HG03135 (cell line): Measurements from ENCODE around the gene TSPAN3.
A peak's percentile ranks its signal among the peaks of the same experiment; 100 is the strongest.

Source experiments
- ATAC-seq: cut with Tn5 transposase; IDR thresholded peaks from one replicate; pipeline ENCODE4 v1.9.1; 2021; ENCODE audit warnings: mild to moderate bottlenecking, moderate library complexity; ENCODE audit not compliant: unreplicated experiment

Gene TSPAN3

DNA sequence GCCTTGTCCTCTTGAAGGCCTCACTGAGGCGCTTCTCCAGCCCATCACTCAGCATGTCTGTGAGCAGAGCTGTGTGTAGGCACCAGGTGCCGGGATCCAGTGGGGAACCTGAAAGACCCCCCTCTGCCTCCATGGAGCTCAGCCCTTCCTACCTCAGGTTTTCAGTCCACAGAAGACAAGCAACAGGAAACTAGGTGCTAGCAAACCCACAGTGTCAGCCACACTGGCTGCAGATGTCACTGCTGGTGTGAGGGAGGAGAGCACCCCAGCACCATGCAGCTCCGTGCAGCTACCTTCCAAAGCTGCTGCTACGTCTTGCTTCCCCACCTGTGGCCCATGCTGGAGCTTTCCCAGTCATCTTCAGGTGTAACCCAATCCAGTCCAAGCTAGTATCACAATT is 58.0 kb downstream of the TSPAN3 start:
- ATAC-seq, result no peak

DNA sequence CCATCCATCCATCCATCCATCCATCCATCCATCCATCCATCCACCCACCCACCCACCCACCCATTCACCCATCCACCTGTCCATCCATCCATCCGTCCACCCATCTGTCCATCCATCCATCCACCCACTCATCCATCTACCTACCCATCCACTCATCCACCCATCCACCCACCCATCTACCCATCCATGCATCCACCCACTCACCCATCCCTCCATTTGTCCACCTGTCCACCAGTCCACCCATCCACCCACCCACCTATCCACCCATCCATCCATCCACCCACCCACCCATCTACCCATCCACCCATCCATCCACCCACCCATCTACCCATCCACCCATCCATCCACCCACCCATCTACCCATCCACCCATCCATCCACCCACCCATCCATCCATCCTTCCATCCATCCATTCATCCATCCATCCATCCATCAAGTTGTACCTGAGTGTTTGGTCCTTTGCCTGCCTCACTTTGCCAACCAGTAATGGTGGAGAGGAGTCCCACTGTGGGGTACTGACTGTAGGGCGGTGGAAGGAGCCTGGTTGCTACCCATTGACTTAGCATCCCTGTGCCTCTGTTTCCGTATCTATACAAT is 58.7 kb downstream of the TSPAN3 start:
- ATAC-seq, result no peak

DNA sequence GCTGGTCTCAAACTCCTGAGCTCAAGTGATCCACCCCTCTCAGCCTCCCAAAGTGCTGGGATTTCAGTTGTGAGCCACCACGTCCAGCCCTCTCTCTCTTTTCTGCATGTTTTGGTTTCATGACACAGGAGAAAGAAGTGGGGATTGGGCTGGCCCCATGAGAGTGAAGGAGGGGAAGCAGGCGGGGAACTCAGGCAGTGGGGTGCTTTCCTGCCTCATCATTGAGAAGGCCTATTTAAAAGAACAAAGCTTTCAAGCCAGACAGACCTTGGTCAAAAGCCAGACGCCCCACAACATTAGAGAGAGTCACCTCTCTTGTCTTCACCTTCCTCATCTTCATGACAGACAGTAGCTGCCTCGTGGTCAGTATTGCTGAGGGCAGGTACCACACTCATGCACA is 60.1 kb downstream of the TSPAN3 start:
- ATAC-seq, result no peak

DNA sequence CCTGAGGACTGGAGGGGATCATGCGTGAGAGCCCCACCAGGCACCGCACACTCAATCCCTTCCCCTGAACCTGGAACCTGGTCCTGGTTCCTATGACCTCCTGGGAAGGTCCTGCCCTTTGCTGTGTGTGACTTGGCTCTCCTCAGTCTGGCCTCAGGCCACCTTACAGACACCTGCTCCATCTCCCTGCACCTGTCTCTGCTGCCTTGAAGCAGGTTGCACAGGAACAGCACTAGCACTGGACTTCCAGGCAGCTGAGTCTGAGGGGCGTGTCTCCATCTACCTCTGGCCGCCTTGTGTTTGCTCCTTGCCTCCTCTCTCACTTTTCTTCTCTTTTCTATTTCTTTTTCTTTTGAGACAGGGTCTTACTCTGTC is 60.6 kb downstream of the TSPAN3 start:
- ATAC-seq, result no peak

DNA sequence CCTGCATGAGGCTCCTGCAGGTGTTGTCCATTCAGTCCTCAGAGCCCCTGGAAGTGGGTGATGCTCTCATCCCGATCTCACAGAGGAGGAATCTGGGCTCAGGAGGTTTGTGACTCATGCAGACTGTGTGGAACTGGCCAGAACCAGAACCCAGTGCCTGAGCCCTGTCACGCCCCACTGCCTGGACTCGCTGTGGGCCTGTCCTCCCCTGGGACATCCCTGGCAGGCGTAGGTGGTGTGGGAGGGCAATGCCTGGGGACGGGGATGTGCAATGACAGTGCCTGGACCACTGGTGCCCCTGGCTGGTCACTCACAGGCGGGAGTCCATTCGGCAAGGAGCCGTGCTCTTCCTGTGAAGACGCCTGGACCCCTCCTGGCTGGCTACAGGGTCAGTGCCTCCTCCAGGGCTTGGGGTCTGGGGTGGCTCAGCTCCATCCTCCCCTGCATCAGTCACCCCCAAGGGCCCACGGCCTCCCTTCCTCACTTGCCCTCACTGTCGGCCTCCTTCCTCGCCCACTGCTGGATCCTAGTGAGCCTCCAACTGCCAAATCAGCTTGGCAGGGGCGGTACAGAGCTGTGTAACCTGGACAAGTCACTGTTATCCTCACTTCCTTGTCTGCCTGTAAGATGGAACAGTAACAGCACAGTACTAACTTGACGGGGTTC is 61.1 kb downstream of the TSPAN3 start:
- ATAC-seq, result no peak

DNA sequence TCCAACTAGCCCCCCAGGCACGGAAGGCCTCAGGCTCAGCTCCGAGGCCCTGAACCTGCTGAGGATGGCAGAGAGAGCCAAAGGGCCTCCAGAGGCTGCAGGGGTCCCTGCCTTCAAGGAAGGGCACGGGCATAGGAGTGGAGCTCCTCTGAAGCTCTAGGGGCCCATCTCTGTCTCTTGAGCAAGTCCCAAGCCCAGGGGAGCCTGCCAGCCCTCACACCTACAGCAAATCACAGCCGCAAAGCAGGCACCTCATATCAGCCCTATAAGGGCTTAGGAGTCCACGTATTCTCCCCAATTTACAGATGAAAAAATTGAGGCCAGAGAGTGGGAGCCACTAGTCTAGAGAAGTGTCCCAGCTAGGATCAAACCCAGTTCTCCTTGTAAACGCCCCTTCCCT is 61.7 kb downstream of the TSPAN3 start:
- ATAC-seq, result no peak

DNA sequence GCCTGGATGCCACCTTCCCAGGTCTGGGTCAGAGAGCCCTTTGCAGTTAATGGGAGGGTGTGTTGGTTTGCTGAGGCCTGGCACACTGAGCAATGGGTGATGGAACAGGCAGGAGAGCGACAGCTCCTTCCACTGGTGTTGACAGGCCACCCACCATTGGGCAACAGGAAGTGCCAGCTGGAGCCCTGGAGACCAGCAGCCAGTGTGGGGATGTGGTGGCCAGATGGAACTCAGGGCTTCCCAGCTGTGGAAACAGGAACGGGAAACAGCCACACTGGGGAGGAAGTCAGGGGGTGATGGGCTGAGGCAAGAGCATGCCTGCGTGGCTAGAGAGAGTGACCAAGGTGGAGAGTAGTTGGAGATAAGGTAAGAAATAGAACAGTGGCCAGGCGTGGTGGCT is 66.7 kb downstream of the TSPAN3 start:
- no peak for ATAC-seq

DNA sequence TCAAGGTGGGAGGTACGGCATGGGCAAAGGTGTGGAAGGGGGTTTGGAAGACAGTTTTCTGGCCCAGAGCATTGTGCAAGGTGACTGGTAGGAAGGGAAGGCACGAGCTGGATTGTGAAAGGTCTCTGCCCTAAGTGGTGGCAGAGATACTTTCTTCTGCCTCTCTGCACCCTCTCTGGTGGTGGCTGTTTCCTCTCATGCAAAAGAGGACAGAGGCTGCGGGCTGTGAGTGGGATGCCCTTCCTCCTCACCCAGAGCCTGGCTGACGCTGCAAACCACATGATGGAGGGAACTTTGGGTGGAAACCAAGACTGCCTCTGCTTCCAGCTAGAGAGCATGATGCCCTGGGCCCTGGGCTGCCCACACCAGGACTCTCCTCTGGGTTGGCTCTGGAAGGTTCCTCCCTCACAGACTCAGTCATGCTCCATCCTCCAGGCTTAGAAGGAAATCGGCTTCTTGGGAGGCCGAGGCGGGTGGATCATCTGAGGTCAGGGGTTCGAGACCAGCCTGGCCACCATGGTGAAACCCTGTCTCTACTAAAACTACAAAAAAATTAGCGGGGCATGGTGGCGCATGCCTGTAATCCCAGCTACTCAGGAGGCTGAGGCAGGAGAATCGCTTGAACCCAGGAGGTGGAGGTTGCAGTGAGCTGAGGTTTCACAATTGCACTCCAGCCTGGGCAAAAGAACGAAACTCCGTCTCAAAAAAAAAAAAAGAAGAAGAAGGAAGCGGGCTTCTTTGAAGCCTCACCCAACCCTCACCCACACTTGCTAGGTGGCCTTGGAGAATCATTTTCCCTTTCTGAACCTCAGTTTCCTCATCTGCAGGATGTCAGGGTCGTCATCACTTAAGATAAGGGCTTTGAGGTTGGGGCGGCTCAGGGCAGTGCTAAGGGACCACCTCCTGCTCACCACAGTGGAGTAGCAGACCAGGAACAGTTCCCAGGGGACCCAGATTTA is 67.7 kb downstream of the TSPAN3 start:
- ATAC-seq, result peak; percentile 55

DNA sequence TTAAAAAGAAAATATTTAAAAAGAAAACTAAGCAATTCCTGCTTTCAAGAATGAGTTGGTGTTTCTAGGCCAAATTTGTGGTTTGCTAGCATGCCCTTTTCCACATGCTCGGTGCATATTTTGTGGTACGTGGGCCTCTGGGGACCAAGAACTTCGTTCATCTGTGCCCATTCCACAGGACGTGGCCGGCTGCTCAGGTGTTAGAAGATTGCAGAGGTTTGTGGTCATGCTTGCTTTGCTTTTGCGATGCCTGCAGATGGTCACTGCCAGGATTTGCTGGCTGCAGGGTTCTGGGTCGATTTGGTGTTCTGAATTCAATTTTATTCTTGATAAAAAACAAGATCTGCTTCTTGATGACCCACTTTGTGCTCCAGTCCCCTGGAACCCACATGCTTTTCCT is 68.5 kb downstream of the TSPAN3 start:
- no peak for ATAC-seq

DNA sequence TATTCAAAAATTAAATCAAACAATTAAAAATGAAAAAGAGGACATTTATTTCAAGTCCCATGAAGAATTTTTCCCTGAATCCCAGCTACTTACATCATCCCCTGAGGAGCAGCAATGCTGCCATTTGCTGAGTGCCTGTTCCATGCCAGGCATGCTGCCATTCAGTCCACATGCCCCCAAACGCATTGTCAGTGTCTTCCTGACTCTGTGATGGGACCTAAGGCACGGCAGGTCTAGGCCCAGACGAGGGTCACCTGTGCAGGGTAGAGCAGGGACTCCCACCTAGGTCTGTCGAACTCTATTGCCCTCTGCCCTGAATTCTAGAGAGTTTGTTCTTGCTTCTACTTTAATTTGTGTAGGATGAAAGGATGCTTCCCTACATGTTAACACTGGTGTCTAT is 68.9 kb downstream of the TSPAN3 start:
- no peak for ATAC-seq

DNA sequence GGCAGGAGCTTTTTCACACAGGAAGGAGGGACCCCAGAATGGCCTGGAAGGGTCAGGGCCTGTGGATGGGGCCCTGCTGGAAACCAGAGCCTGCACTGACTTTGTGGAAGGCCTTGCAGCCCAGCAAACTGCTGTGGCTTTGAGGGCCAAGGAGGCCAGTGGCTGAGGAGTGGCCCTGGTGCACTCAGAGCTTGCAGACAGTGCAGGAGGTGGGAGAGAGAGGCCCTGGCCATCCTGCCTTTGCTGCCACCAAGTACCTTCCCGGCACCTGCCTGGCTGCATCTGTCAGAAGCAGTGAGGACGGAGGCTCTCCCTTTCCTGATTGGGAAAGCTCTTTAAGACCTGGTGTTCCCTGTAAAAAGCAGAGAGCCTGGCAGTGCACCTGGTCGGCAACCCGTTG is 69.6 kb downstream of the TSPAN3 start:
- no peak for ATAC-seq

DNA sequence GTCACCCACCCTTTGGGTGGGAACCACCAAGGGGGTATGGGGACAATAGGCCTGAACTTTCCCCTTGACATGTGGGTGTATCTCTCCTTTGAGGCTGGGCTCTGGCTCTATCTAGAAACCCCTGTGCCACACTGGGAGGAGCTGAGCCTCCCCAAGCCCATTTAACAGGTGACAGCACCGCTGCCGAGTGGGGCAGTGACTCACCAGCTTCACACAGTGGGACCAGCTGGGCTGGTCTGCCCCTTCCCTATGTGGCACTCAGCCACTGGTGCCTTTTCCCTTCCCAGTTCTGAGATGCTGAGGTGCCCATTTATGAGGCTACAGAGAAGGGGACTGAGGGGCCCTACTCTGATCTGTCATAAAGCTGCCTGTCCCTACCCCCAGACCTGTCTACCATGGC is 70.9 kb downstream of the TSPAN3 start:
- no peak for ATAC-seq

DNA sequence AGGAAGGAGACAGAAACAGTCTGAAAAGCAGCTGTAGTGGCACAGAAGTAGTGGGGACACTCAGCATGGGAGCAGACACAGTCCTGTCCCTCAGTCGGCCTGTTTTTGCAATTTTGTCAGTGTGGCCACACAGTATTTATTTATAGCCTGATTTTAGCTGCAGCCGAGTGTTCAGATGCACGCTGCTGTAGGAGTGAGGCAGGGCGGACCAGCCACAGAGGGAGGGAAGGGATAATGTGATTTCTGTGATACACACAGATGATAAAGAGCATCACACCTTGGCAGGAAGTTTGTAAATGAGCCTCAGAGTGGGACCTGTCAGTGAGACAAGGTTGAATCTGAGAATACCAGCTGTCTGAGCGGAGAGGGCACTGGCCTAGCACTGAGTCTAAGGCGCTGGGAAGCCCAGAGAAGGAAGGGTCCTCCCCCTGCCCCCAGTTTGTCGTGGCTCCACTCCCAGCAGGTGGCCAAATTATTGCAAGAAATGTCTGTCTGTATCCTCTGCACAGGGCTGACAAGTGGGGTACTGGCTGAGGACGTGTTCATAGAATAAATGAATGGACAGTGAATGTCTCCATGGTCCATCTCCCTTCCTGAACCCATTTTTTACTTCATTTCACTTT is 72.1 kb downstream of the TSPAN3 start:
- no peak for ATAC-seq

DNA sequence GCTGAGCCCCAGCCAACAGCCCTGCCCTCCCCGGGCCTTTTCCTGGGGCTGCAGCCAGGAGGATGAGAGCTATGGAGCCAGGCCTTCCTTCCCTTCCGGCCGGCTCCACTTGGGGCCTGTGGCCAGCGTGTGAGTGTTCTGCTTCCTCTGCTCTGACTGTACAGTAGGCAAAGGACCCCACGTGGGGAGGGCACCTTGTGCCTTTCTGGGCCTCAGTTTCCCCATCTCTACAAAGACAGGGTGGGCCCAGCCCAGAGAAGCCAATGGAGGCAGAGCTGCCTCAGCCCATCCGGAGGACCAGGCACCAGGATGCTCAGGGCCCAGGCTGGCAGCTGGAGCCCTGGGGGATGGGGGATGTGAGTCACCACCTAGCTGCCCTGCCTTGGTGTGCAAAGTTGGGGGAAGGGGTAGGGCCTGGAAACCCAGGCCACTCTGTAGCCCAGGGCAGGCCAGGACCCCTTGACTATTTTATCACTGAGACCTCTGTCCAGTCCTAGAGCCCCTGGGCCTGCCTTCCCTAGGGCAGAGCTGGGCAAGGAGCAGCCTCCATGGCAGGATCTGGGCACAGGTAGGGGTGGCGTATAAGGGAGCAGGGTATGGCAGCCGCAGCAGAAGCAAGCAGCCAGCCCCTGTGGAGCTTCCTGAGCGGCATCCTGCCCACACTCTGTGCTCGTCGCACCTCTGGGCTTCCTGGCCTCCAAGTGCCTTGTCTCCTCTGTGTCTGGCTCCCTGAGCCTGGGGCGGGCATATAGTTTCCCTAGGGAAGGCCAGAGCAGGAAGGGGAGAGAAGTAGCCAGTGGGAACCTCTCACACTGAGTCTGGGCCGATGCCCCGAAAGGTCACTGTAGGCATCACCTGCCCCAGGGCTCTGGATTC is 74.1 kb downstream of the TSPAN3 start:
- no peak for ATAC-seq

DNA sequence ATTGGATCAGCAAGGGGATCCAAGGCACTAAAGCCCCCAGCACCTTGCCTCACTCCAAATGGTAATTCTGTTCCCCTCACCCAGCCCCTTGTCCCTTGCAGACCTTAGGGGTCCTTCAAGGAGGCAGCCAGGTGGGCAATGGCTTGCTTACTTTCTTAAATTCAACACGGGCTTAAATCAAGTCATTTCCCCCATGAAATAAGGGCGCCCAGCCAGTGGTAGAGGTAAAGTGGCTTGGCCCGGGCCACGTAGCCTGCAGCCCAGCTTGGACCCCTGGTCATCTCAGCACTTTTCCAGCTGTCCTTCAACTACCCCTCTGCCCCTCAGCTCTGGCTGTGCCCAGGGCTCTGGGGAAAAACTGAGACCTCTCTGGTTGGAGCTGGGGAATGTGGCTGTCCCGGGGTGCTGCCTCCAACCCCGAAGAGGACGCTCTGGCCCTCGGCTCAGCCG is 74.8 kb downstream of the TSPAN3 start:
- ATAC-seq, result no peak

DNA sequence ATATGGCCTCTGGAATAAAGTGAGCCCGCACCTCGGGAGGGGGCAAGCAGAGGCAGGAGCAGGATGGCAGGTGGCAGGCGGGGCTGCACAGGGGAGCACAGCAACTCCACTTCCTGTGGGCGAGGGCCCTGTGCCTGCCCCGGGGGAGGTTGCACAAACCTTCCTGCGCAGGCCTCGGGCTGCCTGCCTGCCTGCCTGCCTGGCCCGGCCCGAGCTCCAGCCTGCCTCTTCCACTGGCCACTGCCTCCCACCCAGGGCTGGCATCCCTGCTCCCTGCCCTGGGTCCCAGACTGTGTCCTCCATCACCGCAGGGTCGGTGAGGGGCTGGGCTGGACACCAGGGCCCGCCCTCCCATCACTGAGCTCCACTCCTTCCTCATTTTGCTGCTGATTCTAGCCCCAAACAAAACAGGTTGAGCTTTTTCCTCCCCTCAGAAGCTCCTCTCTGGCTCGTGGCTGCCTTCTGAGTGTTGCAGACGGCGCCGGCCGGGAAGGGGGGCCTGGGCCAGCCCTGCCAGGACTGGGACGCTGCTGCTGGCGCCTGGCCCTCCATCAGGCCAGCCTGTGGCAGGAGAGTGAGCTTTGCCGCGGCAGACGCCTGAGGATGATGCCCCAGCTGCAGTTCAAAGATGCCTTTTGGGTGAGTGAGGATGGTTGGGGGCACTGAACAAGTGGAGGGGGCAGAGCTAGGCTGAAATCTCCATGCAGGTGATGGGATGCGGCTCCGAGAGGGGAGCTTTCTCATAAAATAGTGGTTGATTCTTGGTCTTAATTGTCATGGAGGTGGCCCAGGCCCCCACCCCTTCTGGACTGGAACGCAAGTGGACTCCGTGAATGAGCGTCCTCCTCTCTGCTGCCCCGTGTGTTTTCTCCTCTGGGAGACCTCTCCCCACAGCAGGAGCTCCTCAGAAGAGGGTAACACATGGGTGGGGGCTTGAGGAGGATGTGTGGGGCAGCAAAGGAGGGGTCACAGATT is 75.7 kb downstream of the TSPAN3 start, which contains the start of gene PSTPIP1:
Gene PSTPIP1 (plus strand): TSS at position 156 of the 975 bp plus-strand sequence. CDS start 448 bp downstream, at position 604.
- no peak for ATAC-seq

DNA sequence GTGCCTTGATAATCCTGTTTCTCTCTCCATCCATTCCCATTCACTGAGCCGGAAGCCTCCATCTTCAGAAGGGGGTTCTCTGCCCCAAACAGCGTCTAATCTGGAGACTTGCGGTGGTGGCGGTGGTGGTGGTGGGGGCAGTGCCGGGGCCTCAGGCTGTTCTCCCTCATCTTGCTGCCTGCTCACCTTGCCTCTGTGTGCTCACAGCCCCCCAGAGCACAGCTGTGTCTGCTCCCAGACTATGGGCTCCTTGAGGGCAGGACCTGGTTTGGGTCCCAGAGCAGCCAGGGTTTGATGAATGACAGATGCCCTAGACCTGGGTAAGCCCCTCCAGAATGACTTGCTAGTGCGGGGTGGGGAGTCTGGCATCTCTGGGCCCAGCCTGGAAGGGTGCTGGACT is 76.4 kb downstream of the TSPAN3 start:
- ATAC-seq, result no peak

DNA sequence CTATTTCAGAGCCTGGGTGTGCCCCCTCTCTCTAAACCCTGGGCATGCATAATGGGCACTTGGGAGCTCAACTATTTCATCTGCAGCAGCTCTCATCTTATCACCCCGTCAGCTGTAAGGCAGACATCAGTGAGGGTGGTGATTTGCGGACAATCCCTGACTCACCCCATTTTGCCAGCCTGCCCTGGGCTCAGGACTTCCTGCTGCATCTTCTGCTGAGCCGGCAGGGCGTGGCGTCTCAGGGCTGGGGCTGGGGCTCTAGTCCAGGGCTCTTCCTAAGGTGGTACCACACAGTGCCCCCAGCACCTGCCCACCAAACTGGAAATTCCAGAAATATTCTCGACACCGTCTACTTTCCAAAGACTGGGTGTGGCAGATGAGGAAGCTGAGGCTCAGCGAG is 76.9 kb downstream of the TSPAN3 start:
- no peak for ATAC-seq

DNA sequence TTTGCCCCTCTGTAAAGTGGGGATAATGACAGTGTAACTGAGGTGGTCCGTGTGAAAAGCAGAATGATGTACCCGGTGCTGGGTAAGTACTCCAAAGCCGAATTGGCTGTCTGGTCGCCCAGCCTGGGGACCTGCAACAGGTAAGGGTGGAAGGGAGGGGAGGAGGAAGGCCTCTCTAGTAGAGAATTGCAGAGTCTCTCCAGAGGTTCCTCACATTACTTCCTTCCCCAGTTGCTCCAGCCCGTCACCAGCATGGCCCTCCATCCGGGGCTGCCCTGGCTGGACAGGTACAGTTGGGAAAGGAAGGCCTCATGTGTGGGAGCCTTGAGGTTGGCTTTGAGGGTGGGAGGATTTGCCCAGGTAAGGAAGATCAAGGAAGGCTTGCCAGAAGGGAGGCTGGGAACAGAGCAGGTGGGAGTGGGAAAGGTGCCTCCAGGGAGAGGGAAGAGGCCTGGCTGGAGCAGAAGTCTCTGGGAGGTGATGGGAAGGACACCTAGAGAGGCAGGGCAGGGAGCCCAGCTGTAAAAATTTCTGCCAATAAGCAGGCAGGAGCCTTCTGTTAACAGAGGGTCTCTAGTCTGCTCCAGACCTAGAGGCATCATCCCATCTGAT is 77.7 kb downstream of the TSPAN3 start:
- ATAC-seq, result no peak
